GM19372 (cell line): ENCODE results near the gene HOXB7.

Experiments used
- ATAC-seq: cut with Tn5 transposase; IDR thresholded peaks from one replicate; pipeline ENCODE4 v1.9.1; 2021; ENCODE audit warnings: mild to moderate bottlenecking, low read depth, moderate library complexity; ENCODE audit not compliant: unreplicated experiment

Gene HOXB7

GRCh38 chr17:48586355-48587258, 24.2 kb downstream of the HOXB7 start:
- no peak for ATAC-seq

DNA sequence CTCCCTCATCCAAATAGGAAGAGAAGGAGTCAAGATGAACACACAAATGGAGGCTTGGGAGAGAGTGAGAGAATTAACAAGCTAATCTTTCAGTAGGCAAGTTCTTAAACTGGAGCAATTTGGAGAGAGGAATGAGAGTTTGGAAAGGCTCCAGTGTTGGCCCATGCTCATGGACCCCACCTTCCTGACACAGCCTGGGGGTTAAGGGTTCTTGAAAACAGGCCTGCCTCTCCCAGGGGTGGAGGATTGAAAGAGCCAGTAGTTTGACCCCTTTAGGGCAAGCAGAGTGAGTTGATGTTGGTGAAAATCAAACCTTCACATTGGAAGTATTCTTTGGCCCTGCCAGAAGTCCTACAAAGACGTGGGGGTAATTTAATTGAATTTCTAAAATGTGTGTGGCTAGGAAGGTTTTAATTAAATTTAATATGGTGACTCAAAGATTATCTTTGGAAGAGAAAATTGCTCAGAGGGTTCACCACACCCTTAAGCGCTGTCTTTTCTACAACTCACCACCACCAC, 26.5 kb downstream of the HOXB7 start:
- ATAC-seq = no peak

GRCh38 chr17:48583708-48584222, 27.1 kb downstream of the HOXB7 start:
- no peak for ATAC-seq

GRCh38 chr17:48582750-48583069, 28.1 kb downstream of the HOXB7 start:
- no peak for ATAC-seq

GRCh38 chr17:48579760-48580554, 30.9 kb downstream of the HOXB7 start:
- ATAC-seq = no peak

DNA sequence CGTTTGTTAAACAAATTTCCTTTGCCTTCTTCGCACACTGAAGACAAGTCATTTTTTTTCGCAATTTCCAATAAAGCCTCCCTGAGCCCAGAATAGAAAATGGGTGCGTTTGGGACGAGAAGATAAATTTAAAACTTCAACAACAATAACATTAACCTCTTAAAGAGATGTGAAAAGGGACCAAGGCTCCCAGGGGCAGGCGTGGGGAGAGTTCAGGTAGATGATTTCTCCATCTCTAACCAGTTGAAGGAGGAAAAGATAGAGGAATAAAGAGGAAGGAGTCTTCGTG, 31.4 kb downstream of the HOXB7 start:
- ATAC-seq = no peak

DNA sequence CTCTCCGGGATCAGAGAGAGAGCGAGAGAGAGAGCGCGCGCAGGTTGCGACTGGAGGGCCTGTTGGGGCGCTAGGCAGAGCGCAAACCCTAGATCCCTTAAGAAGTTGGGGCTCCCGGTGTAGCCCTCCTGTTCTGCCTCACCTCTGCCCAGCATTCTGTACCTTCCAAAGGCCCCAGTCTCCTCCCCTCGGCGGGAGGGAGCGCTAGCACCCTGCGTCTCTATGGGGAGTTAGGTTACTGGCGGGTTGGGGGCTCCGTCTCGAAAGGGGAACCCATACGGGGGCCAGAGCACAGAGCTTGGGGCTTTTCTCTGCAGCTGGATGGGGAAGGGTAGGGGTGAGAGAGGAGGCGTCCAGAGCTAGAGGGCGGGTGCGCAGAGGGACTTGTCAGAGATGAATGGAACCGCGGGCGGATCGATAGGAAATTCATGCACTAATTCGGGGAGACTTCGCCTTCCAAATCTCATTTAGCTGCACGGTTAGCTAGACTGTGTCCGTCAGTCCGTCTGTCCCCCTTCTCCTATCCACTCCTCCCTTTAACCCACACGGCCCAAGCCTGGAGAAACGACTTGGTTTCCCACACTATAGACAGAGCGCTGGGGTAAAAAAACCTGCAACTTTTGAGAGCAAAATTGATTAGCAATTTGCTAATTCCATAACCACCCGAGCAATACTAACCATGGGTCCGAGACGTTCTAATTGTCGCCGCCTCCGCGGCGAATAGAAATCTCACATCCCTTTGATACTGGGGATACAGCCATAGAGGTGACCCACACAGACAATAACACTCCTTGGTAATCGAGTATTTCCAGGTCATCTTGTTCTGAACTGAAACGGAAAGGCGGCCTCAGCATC, 32.0 kb downstream of the HOXB7 start:
- no peak for ATAC-seq

GRCh38 chr17:48577946-48578615, 32.7 kb downstream of the HOXB7 start, which contains the start of gene HOXB4:
Gene HOXB4 (minus strand): TSS chr17:48578350. CDS start chr17:48578319, 31 bp downstream.
- no peak for ATAC-seq

- no peak for ATAC-seq
Observed at GRCh38 chr17:48577330-48577945, 33.4 kb downstream of the HOXB7 start.

DNA sequence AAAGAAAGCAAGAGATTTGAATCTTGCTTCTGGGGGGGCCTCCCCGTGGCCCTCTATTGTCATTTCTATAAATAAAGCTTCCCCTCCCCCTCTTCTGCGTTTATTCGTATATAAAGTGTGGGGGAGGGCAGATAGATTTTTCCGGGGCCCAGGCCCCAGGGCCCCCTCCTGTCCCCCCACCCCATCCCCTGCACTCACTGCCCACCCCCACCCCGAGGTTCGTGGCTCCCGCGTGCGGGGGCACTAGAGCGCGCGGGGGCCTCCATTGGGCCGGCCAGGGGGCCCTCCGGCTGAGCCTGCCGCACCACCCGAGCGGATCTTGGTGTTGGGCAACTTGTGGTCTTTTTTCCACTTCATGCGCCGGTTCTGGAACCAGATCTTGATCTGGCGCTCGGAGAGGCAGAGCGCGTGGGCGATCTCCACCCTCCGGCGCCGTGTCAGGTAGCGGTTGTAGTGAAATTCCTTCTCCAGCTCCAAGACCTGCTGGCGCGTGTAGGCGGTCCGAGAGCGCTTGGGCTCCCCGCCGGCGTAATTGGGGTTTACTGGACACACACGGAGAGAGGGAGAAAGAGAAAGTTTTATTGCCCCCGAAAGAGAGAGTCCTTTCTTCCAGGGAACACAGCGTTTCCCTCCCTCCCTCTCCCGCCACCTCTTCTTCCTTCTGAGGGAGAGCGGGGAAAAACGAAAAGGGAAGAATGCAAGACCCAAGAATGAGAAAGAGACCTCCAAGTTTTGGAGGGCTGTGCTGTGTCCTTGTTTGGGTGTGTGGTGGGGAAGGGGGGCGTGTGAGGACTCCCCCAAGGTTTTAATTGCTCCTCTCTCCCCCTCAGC, 34.1 kb downstream of the HOXB7 start:
- ATAC-seq = no peak

- no peak for ATAC-seq
Observed at GRCh38 chr17:48575673-48576478, 34.9 kb downstream of the HOXB7 start.

DNA sequence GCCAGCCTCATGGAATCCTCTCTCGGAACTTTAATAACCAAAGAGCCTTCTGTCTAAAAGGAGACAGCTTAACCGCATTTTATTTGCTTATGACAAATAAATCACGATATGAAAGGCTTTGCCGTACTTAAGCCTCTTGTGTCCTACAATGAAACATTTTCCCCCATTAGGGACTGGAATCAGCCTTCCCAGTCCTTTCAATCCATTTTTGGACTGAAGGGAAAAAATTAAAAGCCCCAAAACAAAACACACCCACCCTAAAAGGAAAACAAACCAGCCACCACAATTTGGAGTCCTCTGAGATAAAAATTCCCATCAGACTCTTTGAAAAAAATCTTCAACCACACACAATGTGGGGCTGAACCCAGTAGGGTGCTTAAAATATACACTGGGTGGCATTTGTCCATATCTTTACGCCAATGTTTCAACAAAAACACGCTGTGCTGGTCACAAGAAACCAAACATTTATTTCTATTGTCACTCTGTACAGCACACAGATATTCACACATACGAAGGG, 35.7 kb downstream of the HOXB7 start:
- ATAC-seq = no peak

GRCh38 chr17:48574505-48575065, 36.2 kb downstream of the HOXB7 start:
- no peak for ATAC-seq

DNA sequence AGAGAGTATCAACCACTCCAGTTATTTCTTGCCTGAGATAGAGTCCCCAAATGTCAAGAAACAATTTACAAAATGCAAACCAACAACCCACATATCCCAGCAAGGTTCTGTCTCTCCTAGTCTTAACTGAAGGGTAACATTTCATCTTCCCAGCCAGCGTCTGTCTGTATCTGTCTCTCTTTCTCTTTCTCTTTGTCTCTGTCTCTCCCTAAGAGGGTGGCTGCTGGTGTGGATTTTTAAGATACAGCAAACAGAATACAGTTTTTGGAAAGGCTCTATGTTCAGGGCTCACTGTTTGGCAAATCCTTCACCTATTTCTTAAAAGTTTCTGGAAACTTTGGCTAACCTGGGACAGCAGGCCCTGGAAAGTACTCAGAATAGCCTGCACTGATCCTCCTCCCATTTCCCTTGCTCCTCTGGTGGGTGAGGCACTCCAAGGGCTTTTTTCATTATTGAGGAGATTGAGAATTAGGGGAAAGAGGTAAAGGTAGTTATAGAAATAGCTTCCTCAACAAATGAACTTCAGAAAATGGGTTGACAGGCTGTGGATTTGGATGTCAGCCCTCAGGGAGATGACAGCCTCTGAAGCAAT, 38.9 kb downstream of the HOXB7 start:
- no peak for ATAC-seq

DNA sequence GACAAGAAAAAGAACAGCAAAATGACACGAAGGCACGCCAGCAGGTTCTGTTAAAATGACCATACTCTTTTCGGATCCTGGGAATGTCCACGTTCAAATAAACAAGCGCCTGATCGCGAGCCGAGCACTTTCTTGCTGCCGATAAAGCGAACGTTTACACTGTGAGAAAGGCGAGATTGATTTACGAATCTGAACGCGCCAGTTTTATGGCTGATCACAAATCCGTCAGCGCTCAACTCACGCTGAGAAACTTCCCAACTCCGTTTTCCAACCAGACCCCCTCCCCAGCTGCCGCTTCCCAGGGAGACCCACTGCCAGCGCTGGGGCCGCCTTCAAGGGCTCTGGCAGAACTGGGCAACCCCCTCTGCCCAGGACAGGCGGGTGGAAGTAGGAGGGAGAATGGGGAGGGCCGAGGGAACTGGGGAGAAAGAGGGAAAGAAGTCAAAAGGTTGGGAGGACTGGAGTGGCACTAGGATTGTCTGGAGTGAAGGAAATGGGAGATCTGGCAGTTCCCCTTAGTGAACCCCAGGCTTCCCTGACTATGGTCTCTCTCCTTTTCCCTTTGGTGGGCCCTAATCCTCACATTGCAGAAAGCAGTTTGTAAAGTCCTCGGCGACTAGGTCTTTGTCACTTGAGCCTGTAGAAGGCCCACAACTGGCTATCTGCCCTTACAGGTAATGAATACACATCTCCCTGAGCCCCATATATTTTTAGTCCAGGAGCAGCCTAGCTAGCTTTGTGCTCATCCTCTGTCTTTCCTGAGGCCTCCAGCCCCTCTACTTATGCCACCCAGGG, 39.6 kb downstream of the HOXB7 start:
- no peak for ATAC-seq

DNA sequence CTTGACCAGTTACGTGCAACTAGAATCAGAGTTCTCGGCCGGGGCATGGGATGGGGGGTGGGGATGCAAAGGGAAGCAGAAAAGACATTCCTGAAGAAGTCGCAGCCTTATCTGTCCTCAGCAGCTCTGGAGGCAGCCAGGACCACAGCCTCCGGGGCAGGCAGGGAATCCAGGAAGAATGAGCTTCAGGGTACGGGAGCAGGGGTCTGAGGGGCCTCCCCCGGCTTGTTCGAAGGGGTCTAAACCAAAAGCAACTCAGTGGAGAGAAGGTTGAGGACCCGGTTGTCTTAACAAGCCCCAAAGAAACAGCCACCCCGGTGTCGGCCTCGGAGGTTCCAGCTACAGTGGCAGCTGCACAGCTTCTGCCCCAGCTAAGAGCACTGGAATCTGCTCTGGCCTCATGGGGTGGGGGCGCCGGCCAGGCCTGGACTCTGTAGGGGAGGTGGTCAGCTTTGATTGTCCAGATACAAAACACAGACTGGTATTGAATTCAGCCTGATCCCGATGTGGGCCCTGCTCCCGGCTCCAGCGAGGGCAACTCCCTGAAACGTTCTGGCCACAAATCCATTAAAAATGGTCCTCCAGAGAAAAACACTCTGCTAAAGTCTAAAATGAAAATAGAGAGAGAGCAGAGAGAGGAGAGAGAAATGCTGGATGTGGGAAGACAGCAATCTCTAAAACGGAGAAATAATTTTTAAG, 40.3 kb downstream of the HOXB7 start:
- no peak for ATAC-seq
